Lower leg skin (tissue), 4 donors: ENCODE results near the gene ZNF692. TPM values are rescaled to one million over a fixed set of nuclear protein-coding genes. Genes with fewer than 3 reads are reported as not detected.
A peak's percentile ranks its signal among the peaks of the same experiment; 100 is the strongest.

ENCODE experiments used
- DNase-seq, 2 donors: peaks; one replicate each; pipeline ENCODE4 v3.0.0-alpha.2; 2019; ENCODE audit warnings: low spot score in 2 of 2
- H3K4me3 ChIP-seq: fragments of 200-600 bp; sonication (generic); 2 replicates; pipeline ENCODE4 v1.5.1; 2017; ENCODE audit warnings: mild to moderate bottlenecking, low read depth; ENCODE audit not compliant: poor library complexity, severe bottlenecking
- POLR2A ChIP-seq, 2 donors: fragments of 450-650 bp; IDR thresholded peaks; one replicate each; pipeline ENCODE4 v1.6.1; 2016 to 2017; ENCODE audit warnings: antibody characterized with exemption in 2 of 2, mild to moderate bottlenecking in 1 of 2, moderate library complexity in 1 of 2
- WGBS, 2 donors: methylation state at CpG; one replicate each; pipeline ENCODE4 v1.1.5; 2018; 5-methylcytosine and 5-hydroxymethylcytosine counted together
- intact Hi-C: fragments of 100-400 bp; cut with DNase I; formaldehyde crosslinking; loops from one replicate; pipeline ENCODE4 v1.15.0; 2023; ENCODE audit warnings: low total_unique reads
- total RNA-seq, 4 donors: library from RNA; depleted of rRNA; stranded (reverse); fragments of >200 nt; gene quantifications; one replicate each; pipeline ENCODE4 v1.1.0, GENCODE V29; 2016
- TF ChIP-seq, protein P1 (sequence below), 3 donors: fragments of 450-650 bp; IDR thresholded peaks; one replicate each; pipeline ENCODE4 v1.5.1; 2016; ENCODE audit warnings: antibody characterized with exemption in 3 of 3, mild to moderate bottlenecking in 3 of 3, moderate library complexity in 2 of 3

ZNF692 gene
- total RNA-seq, 4 donors from 2014 or later, result 46.3 to 90.2 (median 65.2) TPM

DNA sequence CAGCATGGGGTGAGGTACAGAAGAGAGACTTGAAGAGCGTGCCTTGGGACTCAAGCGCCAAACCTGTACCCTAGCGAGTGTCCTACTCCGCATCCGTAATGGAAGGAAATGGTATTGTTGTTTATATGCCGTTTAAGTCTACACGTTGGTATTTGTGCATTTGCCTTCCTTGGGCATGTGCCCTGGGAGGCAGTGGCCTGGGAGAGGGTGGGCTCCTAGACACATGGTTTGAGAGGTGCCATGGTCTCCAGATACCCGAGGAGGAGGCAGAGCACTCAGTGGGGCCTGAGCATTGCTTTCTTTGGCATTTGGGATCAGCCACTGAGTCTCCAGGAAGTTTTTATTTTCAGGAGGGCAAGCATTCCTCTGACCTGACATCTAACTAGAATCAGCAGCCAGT lies 14.4 kb downstream of the ZNF692 start:
- intact Hi-C loops, result no loop called here
- TF ChIP-seq POLR2A (IDR thresholded peaks at IDR 0.05), result no peak
- TF ChIP-seq, protein P1, sequence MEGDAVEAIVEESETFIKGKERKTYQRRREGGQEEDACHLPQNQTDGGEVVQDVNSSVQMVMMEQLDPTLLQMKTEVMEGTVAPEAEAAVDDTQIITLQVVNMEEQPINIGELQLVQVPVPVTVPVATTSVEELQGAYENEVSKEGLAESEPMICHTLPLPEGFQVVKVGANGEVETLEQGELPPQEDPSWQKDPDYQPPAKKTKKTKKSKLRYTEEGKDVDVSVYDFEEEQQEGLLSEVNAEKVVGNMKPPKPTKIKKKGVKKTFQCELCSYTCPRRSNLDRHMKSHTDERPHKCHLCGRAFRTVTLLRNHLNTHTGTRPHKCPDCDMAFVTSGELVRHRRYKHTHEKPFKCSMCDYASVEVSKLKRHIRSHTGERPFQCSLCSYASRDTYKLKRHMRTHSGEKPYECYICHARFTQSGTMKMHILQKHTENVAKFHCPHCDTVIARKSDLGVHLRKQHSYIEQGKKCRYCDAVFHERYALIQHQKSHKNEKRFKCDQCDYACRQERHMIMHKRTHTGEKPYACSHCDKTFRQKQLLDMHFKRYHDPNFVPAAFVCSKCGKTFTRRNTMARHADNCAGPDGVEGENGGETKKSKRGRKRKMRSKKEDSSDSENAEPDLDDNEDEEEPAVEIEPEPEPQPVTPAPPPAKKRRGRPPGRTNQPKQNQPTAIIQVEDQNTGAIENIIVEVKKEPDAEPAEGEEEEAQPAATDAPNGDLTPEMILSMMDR (IDR thresholded peaks at IDR 0.05), result no peak
- no peak overlapping the region for H3K4me3 ChIP-seq
- 89 to 93% methylated on average over 8 of the region's 8 CpGs for WGBS, 2 donors
- peak in 1 of 2 donors; percentile 15 for DNase-seq

DNA sequence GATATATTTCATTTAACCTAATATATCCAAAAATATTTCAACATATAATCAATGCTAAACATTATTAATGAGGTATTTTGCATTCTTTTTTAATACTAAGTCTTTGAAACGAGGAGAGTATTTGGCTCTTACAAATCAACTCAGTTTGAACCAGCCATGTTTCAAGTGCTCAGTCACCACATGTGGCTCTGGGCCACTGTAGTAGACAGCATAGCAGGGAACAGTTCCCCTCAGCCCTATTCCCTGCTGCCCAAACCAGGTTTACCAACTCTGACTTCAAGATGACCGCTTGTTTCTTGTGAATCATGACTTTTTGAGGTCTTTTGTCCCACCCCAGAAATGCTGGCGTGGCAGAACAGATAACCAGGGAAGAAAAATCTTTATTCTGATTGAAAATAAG lies 15.2 kb downstream of the ZNF692 start:
- no peak overlapping the region for H3K4me3 ChIP-seq
- TF ChIP-seq POLR2A (IDR thresholded peaks at IDR 0.05), result no peak
- TF ChIP-seq, protein P1 (IDR thresholded peaks at IDR 0.05), result no peak
- intact Hi-C loops, result no loop called here
- 82 to 85% methylated on average over 3 of the region's 3 CpGs for WGBS, 2 donors
- peak in 1 of 2 donors; percentile 20 for DNase-seq

DNA sequence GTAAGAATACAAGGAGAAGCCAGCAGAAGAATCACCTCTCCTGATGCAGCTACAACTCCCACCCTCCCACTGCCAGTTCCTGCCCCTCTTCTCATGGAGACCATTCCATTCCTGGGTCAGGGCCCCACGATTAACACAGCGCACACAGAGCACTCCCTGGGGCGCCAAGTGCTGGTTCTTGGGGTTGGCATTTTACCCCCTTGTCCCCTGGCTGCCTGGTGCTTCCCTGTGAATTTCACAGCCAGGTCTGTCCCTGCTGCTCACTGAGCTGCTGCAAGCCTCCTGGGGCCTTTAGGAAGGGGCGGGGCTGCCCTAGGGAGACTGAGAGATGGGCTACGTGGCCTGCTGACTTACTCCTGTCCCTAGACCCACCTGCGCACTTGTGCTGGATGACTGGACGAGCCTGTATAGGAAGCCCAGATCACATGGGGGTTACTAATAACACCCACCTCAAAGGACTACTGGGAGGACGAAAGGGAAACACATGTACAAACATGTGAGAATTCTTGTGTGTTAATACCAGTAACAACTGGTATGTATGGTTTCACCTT lies 16.0 kb downstream of the ZNF692 start:
- intact Hi-C loops, result no loop called here
- TF ChIP-seq, protein P1 (IDR thresholded peaks at IDR 0.05), result no peak
- no peak for TF ChIP-seq POLR2A (IDR thresholded peaks at IDR 0.05)
- DNase-seq, result peak in 1 of 2 donors; percentile 68
- whole genome bisulfite sequencing, 2 donors, result 52 to 57% methylated on average over 8 of the region's 8 CpGs
- no peak overlapping the region for H3K4me3 ChIP-seq

DNA sequence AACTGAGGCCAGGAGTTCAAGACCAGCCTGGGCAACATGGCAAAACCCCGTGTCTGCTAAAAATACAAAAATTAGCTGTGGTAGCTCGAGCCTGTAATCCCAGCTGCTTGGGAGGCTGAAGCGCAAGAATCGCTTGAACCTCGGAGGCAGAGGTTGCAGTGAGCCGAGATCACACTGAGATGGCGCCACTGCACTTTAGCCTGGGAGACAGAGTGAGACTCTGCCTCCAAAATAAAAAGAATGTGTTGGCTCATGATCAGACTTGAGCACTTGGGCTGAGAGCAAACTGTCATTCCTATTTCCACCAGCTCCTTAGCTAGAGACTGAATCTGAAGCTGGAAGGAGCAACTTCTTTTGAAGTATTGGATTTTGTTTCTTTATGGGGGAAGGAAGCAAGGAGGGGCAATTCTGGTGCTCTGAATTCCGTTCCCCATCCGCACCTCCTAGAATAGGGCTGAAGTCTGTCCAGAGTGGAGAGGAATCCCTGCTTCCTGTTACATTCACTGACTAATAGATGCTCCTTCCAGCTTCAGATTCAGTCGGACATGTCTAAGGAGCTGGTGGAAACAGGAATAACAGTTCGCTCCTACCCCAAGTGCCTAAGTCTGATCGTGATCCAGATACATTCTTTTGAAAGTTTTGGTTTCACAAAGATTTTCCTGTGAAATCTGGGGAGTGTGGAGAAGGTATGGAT lies 17.0 kb downstream of the ZNF692 start:
- 32 to 39% methylated on average over 12 of the region's 12 CpGs for WGBS, 2 donors
- intact Hi-C loops, result no loop called here
- TF ChIP-seq, protein P1 (IDR thresholded peaks at IDR 0.05), result no peak
- no peak for TF ChIP-seq POLR2A (IDR thresholded peaks at IDR 0.05)
- DNase-seq, result peak in 1 of 2 donors; percentile 82
- no peak overlapping the region for H3K4me3 ChIP-seq

DNA sequence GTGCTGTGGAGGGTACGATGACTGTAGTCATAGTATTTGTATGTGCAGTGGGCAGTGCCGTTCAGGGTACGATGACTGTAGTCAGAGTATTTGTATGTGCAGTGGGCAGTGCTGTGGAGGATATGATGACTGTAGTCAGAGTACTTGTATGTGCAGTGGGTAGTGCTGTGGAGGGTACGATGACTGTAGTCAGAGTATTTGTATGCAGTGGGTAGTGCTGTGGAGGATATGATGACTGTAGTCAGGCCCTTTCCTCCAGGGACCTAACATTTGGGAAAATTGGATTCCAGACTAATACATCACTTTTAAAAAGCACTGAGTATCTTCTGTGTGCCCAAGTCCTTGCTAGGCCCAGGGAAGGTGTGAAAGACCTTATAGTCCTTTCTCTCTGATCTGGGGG lies 17.9 kb downstream of the ZNF692 start:
- 86 to 90% methylated on average over 4 of the region's 4 CpGs for WGBS, 2 donors
- TF ChIP-seq, protein P1 (IDR thresholded peaks at IDR 0.05), result no peak
- no peak for TF ChIP-seq POLR2A (IDR thresholded peaks at IDR 0.05)
- intact Hi-C loops, result no loop called here

More for the DNA sequence above, 17.9 kb downstream of the ZNF692 start:
- no peak overlapping the region for H3K4me3 ChIP-seq
- peak in 1 of 2 donors; percentile 43 for DNase-seq
